MM.1S (cell line): ENCODE results near the gene POLR1B.

Source experiments
- DNase-seq: peaks from one replicate; pipeline ENCODE4 v3.0.0-alpha.2; 2015
- H2AFZ ChIP-seq: fragments of 300-600 bp; sonication (generic); 2 replicates; pipeline ENCODE4 v1.6.0; 2016; ENCODE audit warnings: antibody characterized with exemption, low read length
- H3F3A ChIP-seq: fragments of 300-600 bp; sonication (generic); 2 replicates; pipeline ENCODE4 v1.6.1; 2016; ENCODE audit warnings: mild to moderate bottlenecking, antibody characterized with exemption, low read length, moderate library complexity, mixed read lengths; ENCODE audit not compliant: insufficient read depth
- H3K27ac ChIP-seq: fragments of 300-600 bp; sonication (generic); 2 replicates; pipeline ENCODE4 v1.5.1; 2016; ENCODE audit warnings: mild to moderate bottlenecking, low read length
- H3K27me3 ChIP-seq: fragments of 300-600 bp; sonication (generic); replicated peaks from 2 replicates; pipeline ENCODE4 v1.6.0; 2016; ENCODE audit warnings: low read length; ENCODE audit not compliant: insufficient read depth
- H3K36me3 ChIP-seq: fragments of 300-600 bp; sonication (generic); replicated peaks from 2 replicates; pipeline ENCODE4 v1.6.1; 2016; ENCODE audit warnings: mild to moderate bottlenecking, low read length, mixed read lengths; ENCODE audit not compliant: insufficient read depth
- H3K4me1 ChIP-seq: fragments of 300-600 bp; sonication (generic); 2 replicates; pipeline ENCODE4 v1.6.1; 2016; ENCODE audit warnings: low read length, mixed read lengths
- H3K4me2 ChIP-seq: fragments of 300-600 bp; sonication (generic); 2 replicates; pipeline ENCODE4 v1.6.0; 2016; ENCODE audit warnings: low read depth, low read length
- H3K4me3 ChIP-seq: fragments of 300-600 bp; sonication (generic); 2 replicates; pipeline ENCODE4 v1.5.1; 2016; ENCODE audit warnings: low read length, mixed read lengths
- H3K79me2 ChIP-seq: fragments of 300-600 bp; sonication (generic); 2 replicates; pipeline ENCODE4 v1.6.1; 2016; ENCODE audit warnings: mixed run types, low read length, mixed read lengths
- H3K9ac ChIP-seq: fragments of 300-600 bp; sonication (generic); 2 replicates; pipeline ENCODE4 v1.6.1; 2016; ENCODE audit warnings: low read length, mixed read lengths
- H3K9me2 ChIP-seq: fragments of 300-600 bp; sonication (generic); replicated peaks from 2 replicates; pipeline ENCODE4 v1.6.1; 2016; ENCODE audit warnings: mild to moderate bottlenecking, low read length, mixed read lengths; ENCODE audit not compliant: insufficient read depth
- H3K9me3 ChIP-seq: fragments of 300-600 bp; sonication (generic); replicated peaks from 2 replicates; pipeline ENCODE4 v1.6.1; 2016; ENCODE audit warnings: mild to moderate bottlenecking, low read length, mixed read lengths; ENCODE audit not compliant: insufficient read depth
- H4K20me1 ChIP-seq: fragments of 300-600 bp; sonication (generic); 2 replicates; pipeline ENCODE4 v1.6.1; 2016; ENCODE audit warnings: mild to moderate bottlenecking, low read length, moderate library complexity, mixed read lengths; ENCODE audit not compliant: insufficient read depth
- EZH2 ChIP-seq: fragments of 300-600 bp; sonication (generic); optimal IDR thresholded peaks from 2 replicates; pipeline ENCODE3; 2017; ENCODE audit warnings: low read depth, mild to moderate bottlenecking, antibody characterized with exemption, low read length, mixed read lengths
- EZH2phosphoT487 ChIP-seq: fragments of 300-600 bp; sonication (generic); IDR thresholded peaks from 2 replicates; pipeline ENCODE4 v1.6.1; 2018; ENCODE audit warnings: antibody characterized with exemption, low read length
- TF ChIP-seq, protein P1 (sequence below): fragments of 300-600 bp; sonication (generic); IDR thresholded peaks from 2 replicates; pipeline ENCODE4 v1.5.1; 2016; ENCODE audit warnings: antibody characterized with exemption, low read length, mixed read lengths

POLR1B gene

DNA sequence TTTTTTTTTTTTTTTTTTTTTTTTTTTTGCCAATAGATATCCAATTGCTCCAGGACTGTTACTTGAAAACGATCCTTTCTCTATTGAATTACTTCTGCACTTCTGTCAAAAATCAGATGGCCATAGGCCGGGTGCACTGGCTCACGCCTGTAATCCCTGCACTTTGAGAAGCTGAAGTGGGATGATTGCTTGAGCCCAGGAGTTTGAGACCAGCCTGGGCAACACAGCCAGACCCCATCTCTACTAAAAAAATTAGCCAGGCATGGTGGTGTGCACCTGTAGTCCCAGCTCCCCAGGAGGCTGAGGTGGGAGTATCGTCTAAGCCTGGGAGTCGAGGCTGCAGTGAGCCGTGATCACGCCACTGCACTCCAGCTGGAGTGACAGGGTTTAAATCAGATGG is 37.8 kb downstream of the POLR1B start:
- peaks cover 17% of the 10 kb centered on the region for H3K79me2 ChIP-seq
- no peak for TF ChIP-seq EZH2
- TF ChIP-seq, protein P1, sequence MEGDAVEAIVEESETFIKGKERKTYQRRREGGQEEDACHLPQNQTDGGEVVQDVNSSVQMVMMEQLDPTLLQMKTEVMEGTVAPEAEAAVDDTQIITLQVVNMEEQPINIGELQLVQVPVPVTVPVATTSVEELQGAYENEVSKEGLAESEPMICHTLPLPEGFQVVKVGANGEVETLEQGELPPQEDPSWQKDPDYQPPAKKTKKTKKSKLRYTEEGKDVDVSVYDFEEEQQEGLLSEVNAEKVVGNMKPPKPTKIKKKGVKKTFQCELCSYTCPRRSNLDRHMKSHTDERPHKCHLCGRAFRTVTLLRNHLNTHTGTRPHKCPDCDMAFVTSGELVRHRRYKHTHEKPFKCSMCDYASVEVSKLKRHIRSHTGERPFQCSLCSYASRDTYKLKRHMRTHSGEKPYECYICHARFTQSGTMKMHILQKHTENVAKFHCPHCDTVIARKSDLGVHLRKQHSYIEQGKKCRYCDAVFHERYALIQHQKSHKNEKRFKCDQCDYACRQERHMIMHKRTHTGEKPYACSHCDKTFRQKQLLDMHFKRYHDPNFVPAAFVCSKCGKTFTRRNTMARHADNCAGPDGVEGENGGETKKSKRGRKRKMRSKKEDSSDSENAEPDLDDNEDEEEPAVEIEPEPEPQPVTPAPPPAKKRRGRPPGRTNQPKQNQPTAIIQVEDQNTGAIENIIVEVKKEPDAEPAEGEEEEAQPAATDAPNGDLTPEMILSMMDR: no peak
- no peak for TF ChIP-seq EZH2phosphoT487
- H3K4me2 ChIP-seq: no peak overlapping the region
- H3K36me3 ChIP-seq: no peaks in the 10 kb centered on the region
- H3K27me3 ChIP-seq: no peaks in the 10 kb centered on the region
- H3K4me3 ChIP-seq: no peak overlapping the region
- H3K4me1 ChIP-seq: peaks cover 16% of the 10 kb centered on the region
- H3K9me2 ChIP-seq: no peaks in the 10 kb centered on the region
- no peak overlapping the region for H3K27ac ChIP-seq
- H3K9ac ChIP-seq: no peak overlapping the region
- no peaks in the 10 kb centered on the region for H3K9me3 ChIP-seq
- peaks cover 26% of the 10 kb centered on the region for H3F3A ChIP-seq
- DNase-seq: no peak
- no peak overlapping the region for H2AFZ ChIP-seq
- no peaks in the 10 kb centered on the region for H4K20me1 ChIP-seq

DNA sequence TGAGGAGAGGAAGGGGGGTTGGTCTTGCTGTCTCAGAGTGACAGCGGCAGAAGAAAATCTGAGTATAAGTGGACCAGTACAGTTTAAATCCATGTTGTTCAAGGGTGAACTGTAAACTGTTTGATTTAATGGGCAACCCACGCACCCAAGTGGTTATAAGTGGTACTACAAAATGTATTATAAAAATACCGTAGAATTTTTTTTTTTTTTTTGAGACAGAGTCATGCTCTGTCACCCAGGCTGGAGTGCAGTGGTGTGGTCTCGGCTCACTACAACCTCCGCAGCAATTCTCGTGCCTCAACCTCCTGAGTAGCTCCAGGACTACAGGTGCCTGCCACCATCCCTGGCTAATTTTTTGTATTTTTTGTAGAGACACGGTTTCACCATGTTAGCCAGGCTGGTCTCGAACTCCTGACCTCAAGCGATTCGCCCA is 40.1 kb downstream of the POLR1B start:
- Histone ChIP-seq H3K79me2 (peaks cover 24% of the 10 kb centered on the region), H3K9ac (no peak overlapping the region), H4K20me1 (no peaks in the 10 kb centered on the region), H3K9me3 (no peaks in the 10 kb centered on the region), H3K27me3 (no peaks in the 10 kb centered on the region), H3K4me3 (no peak overlapping the region), H3K9me2 (no peaks in the 10 kb centered on the region), H3K27ac (no peak overlapping the region), H3K4me2 (no peak overlapping the region), H3K4me1 (peaks cover 18% of the 10 kb centered on the region), H3K36me3 (no peaks in the 10 kb centered on the region), H3F3A (peaks cover 26% of the 10 kb centered on the region), H2AFZ (no peak overlapping the region)
- DNase-seq: peak; percentile 68
- no peak for TF ChIP-seq EZH2phosphoT487
- TF ChIP-seq, protein P1: peak; percentile 47
- TF ChIP-seq EZH2: no peak

DNA sequence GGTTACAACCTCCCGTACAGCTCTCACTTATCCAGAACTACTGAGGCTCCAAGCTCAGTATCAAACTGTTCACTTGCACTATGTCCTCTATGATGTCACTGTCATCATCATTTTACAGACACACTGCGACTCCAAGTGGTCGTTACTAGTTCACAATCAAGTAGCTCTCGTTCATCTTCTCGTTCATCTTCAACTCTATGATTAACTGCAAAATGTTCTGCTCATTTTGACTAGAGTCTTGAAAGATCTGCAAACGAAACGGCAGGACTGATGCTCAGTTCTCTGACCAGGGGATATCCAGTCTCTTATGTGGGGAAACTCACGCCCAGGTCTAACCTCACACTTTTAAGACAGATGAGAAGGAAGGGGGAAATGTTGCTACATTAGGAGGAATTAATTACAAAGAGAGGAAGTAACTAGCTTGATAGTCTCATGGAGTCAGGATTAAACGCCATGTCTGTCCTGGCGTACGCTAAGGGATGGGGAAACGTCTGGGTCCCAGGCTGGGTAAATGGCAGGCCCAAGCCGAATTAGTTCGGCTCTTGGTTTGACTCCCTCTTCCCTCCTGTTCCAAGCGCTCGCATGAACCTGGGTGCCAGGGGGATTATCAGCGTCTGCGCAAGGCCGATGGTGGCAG is 41.4 kb downstream of the POLR1B start:
- Histone ChIP-seq H3K27me3 (no peaks in the 10 kb centered on the region), H3K9me2 (no peaks in the 10 kb centered on the region), H3K9me3 (no peaks in the 10 kb centered on the region), H3K9ac (peak overlapping the region; percentile 79), H3K4me1 (peaks cover 12% of the 10 kb centered on the region), H3K36me3 (no peaks in the 10 kb centered on the region), H4K20me1 (no peaks in the 10 kb centered on the region), H3K79me2 (peaks cover 24% of the 10 kb centered on the region), H3K4me2 (peak overlapping the region; percentile 80), H3F3A (peaks cover 26% of the 10 kb centered on the region), H3K27ac (peak overlapping the region; percentile 99), H3K4me3 (peak overlapping the region; percentile 91), H2AFZ (peak overlapping the region; percentile 76)
- TF ChIP-seq, protein P1: peak; percentile 17; the same call in 1 of the 2 replicates
- no peak for TF ChIP-seq EZH2phosphoT487
- TF ChIP-seq EZH2: no peak
- peak; percentile 48 for DNase-seq
